ENCODE data around the gene NCKAP5.

DNA sequence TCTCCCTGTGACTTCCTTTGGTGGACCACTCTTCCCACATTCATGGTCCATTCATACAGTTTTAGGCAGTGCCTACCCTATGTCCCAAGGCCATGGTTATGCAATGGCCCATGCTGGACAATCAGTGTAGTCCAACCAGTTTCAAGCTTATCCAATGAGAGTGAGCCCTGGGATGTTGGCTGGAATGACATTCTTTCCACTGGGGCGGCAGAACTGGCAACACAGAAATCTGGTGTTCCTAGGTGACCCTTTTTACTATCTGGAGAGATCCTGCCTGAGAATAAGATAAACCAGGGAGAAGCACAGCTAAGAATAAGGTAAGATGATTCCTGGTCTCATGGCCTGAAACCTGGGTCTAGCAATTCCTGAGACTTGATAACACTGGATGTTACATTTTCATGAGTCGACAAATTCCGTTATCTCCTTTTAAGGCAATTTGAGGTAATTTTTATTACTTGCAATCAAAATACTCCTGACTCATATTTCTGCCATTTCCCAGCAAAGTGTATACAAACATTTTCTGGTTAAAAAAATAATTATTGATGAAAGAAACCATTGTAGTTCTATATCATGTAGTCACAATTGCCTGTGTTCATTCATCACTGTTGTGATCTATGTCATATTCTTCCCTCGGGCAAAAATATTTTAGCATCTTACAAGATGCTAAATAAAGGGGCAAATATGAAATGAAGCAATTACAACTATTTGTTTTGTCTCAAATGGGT is 626.8 kb downstream of the NCKAP5 start:
- TF ChIP-seq GABPA (IDR thresholded peaks at IDR 0.05 in 1 of 2, conservative IDR thresholded peaks at IDR 0.05 in 1 of 2) (no peak), ZBTB33 (IDR thresholded peaks at IDR 0.05) (no peak), YY1 (IDR thresholded peaks at IDR 0.05) (no peak), RAD21 (IDR thresholded peaks at IDR 0.05) (no peak), TAF1 (conservative IDR thresholded peaks at IDR 0.05) (no peak), JUND (IDR thresholded peaks at IDR 0.05) (no peak)
- TF ChIP-seq, protein P1, sequence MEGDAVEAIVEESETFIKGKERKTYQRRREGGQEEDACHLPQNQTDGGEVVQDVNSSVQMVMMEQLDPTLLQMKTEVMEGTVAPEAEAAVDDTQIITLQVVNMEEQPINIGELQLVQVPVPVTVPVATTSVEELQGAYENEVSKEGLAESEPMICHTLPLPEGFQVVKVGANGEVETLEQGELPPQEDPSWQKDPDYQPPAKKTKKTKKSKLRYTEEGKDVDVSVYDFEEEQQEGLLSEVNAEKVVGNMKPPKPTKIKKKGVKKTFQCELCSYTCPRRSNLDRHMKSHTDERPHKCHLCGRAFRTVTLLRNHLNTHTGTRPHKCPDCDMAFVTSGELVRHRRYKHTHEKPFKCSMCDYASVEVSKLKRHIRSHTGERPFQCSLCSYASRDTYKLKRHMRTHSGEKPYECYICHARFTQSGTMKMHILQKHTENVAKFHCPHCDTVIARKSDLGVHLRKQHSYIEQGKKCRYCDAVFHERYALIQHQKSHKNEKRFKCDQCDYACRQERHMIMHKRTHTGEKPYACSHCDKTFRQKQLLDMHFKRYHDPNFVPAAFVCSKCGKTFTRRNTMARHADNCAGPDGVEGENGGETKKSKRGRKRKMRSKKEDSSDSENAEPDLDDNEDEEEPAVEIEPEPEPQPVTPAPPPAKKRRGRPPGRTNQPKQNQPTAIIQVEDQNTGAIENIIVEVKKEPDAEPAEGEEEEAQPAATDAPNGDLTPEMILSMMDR (IDR thresholded peaks at IDR 0.05; ENCODE audit: low read depth, low read length, missing input control): no peak
